GM19397 (cell line): ENCODE measurements around the gene TMEM256.

Source experiments
- ATAC-seq: cut with Tn5 transposase; IDR thresholded peaks from one replicate; pipeline ENCODE4 v1.9.1; 2021; ENCODE audit warnings: mild to moderate bottlenecking, moderate library complexity; ENCODE audit not compliant: unreplicated experiment

The TMEM256 gene

DNA sequence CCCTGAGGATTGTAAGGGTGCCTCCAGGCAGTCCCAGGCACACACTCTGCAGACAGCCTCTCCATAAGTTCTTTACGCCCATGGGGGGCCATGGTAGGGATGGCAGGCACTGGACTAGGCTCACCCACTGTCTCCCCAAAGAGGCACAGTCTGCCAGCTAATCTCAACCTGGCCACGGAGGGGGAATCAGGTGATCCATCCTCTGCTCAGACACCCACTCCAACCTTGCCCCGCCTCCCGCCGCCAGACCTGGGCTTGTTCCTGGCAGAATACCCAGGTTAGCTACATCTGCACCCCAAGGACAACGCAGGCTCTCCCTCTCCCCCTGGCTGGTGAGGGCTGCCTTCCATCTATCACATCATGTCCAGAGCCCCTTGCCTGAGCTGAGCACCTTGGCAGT lies 5.0 kb upstream of the TMEM256 start:
- ATAC-seq = no peak

GRCh38 chr17:7408252-7408727 lies 4.4 kb upstream of the TMEM256 start:
- ATAC-seq = no peak

DNA sequence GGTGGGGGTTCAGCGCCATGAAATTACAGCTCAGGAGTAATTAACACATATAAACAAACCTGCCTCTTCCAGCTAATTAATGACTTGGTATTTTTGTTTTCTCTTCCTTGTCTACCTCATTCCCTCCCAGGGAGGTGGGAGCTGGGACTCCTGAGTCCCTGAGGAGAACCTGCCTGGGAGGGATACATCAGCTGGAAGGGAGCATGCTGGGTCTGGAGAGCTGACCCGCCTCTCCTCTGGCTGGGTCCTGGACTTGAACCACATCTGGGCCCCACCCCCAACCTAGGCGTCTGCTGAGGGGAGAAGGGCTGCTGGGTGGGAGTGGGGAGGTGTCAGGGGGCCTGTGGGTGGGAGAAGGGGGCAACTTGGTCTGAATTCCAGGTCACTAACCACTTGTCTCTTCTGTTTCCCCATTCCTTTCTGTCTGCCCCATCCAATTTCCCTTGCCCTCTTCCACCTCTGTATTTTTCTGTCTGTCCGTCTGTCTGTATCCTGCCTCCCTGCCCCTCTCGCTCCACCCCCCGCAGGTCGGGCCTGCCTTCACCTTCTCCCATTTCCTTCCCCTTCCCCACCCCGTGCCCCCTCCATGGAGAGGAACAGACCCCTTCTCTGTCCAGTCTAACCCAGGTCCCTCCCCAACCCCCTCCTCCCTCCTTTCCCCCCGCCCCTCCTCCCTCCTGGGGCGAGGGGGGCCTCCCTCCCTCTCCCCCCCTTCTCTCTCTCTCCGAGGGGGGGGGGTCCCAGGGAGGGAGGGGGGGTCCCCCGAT lies 3.8 kb upstream of the TMEM256 start, which contains the start of gene NLGN2:
TSS of gene NLGN2 (plus strand) at position 361 of the 767 bp plus-strand sequence. CDS start 411 bp downstream, outside the sequence.
- ATAC-seq = no peak

DNA sequence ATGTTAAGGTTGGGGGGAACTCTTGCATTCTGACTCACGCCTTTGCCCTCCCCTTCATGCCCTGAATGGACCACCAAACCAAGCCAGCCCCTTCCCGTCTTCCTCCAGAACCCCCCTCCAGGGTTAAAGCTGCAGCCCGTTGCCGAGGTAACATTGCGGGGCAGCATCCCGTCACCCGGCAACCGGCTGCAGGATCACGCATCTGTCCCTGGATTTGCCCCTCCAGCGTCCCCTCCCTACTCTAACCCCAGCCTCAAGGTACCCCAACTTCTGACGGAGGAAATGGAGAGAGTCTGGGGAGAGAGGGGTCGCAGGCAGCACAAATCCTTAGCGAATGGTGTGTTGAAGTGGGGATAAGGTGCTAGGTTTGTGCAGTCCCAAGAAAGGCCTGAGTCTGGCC lies 3.2 kb upstream of the TMEM256 start:
- ATAC-seq = no peak

- no peak for ATAC-seq
Measured at GRCh38 chr17:7406235-7406825, 2.4 kb upstream of the TMEM256 start.

DNA sequence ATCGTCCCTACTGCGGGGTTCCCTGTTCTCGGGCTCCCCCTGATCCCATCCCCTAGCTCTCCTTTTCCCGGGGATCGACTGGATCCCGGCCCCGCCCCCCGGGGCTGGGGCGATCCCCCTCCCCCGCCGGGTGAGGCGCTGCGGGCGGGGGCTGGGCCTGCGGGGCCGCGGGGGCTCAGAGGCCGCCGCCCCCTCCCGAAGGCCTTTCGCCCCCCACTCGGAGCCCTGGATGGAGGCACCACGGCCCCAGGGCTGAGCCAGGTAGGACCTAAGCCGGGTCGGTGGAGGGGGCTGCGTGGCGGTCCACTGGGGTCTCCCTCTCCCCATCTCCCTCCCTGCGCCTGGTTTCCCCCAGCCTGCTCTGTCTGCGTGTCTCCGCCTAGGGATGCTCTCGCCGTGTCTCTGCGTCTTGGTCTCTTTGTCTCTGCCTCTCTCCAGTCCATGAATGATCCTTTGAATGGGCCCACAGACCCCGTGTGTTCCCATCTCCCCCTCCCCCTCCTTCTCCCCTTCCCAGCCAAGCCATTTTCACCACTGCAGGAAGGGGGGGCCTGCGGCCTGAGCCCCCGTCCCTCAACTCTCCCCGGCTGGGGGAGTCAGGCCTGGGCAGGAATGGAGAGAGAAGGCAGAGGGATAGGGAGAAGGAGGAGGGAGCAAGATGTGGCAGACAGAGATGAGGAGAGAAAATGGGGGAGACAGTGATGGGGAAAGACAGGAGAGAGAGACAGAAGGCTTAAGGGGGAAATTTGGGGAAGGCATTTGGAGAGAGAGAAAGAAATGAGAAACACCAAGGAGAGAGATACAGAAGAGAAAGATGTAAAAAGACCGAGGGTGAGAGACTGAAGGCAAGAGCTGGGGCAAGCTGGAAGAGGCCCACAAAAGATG lies 1.7 kb upstream of the TMEM256 start:
- ATAC-seq = no peak

DNA sequence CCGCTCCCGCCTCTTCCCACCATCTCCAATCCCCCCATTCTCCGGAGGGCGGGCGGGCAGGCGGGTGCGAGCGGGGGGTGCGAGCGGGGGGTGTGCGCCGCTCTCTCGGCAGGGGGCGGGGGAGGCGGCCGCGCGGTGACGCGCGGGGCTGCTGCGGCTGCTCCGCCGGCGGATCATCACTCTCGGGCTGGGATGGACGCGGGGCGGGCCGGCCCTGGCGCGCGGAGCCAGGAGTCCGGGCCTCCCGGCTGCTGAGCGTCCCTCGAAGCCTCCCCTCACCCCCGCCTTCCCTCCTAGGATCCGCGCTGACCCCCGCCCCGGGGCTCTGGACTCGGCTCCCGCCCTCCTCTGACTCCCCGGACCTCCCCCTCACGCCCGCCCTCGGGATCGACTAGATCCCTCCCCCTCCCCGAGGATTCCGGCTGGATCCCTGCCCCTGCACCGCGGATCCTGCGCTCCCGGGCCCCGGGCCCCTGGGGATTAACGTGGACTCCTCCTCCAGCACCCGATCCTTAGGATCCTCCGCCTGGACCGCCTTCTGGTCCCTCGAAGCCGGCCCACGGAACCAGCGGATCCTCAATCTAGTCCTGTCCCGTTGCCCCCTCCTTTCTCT lies 946 bp upstream of the TMEM256 start:
- ATAC-seq = peak; percentile 18

GRCh38 chr17:7403727-7403976 lies 245 bp downstream of the TMEM256 start:
- no peak for ATAC-seq

DNA sequence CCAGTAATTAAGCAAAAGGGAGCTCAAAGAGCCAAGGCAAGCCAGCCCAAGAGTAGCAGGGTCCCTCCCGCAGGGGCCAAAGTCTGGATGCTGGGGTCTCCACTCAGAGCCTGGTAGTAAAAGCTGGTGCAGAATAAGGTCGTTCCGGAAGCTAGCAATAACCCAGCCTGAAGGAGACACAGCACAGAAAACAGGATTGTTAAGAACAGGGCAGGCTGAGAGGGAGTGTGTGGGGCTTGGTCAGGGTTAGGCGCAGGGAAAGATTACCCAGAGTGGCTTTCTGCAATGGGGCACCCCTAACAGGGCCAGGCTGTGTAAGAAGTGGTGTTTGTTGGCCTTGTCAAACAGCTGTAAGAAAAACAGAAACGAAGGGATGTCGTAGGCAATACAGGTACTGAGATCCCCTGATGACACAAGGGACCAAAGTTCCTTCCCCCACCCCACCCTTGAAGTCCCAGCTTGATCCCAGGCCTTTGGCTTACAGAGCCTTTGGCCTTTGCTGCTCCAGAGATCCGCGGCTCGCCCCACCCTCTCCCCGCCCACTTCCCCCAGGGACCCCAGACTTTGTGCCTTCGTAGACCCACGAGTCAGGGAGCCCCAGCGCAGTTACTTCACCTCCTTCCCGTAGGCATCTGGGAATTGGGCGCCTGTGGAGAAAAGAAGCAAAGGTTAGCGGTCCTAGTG lies 712 bp downstream of the TMEM256 start:
- no peak for ATAC-seq

DNA sequence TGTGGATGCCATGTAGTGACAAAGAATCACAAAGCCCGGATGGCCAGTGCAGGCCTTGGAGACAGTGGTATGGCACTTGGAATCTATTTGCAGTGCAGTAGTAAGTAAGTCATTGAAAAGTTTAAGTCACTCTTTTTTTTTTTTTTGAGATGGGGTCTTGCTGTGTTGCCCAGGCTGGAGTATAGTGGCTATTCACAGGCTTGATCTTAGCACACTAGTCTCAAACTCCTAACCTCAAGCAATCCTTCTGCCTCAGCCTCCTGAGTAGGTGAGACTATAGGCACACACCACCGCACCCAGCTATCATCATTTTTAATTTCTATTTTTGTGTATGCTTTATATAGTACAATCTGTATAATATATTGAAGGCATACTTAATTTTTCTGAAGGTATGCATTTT lies 5.3 kb downstream of the TMEM256 start:
- no peak for ATAC-seq

DNA sequence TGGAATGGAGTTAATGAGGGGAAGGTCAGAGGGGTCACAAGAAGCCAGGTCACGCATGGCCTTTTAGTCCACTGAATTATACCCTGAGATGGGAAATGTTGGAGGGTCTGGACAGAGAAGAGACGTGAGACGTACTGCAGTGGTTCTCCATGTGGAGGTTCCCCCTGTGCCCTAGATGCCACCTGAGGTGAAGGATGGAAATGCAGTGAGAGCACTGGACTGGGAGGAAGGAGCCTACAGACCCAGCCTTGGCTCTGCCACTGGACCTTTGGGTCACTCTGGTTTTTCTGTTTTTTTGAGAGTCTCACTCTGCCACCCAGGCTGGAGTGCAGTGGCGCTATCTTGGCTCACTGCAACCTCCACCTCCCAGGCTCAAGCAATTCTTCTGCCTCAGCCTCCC lies 7.8 kb downstream of the TMEM256 start:
- ATAC-seq = no peak

GRCh38 chr17:7394452-7395191 lies 9.3 kb downstream of the TMEM256 start, which contains the start of gene PLSCR3:
PLSCR3 (minus strand) TSS chr17:7394525; CDS start chr17:7394110, 415 bp downstream.
- peak; percentile 80 for ATAC-seq

GRCh38 chr17:7393613-7394451 lies 10.1 kb downstream of the TMEM256 start:
- ATAC-seq = peak; percentile 25

- no peak for ATAC-seq
Measured at GRCh38 chr17:7392696-7393612, 10.9 kb downstream of the TMEM256 start.

DNA sequence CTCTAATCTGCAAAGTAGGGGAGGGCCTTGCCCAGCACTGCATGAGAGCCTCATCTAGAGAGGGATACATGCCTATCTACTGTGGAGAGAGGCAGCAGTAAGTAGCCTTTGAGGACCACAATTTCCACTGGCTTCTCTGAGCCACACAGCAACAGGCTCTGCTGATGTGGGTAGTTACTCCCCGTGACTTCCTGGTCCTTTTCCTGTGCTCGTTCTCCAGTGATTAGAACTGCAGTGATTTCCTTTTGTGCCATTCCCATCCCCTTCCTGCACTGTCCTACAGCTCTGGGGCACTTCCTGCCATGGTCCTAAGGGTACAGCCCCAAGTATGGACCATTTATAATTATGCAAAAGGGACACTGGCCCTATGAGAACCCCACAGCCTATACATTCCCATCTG lies 12.6 kb downstream of the TMEM256 start:
- ATAC-seq = no peak

- no peak for ATAC-seq
Measured at GRCh38 chr17:7389924-7390910, 13.7 kb downstream of the TMEM256 start.

- ATAC-seq = no peak
Measured at GRCh38 chr17:7388856-7389255, 15.0 kb downstream of the TMEM256 start.
